Heart right ventricle (tissue), 16 donors: Measurements from ENCODE around the gene DOCK2. TPM values are rescaled to one million over a fixed set of nuclear protein-coding genes. Genes with fewer than 3 reads are reported as not detected.

ENCODE experiments used
- ATAC-seq, 8 donors: fragments of 200-7000 bp; cut with Tn5 transposase; one replicate each; pipeline ENCODE4 v1.9.1; 2020; ENCODE audit warnings: mild to moderate bottlenecking in 8 of 8, moderate library complexity in 8 of 8, moderate number of reproducible peaks in 1 of 8
- DNase-seq, 2 donors: peaks; one replicate each; pipeline ENCODE4 v3.0.0-alpha.2; 2020
- H3K27ac ChIP-seq, 10 donors: fragments of 200-600 bp; sonication (generic) in 2 of 10; one replicate each; pipeline versions ENCODE4 v1.5.0 to v1.8.0; 2020 to 2022; ENCODE audit warnings: mild to moderate bottlenecking in 3 of 10
- H3K27me3 ChIP-seq, 7 donors: fragments of 200-600 bp; one replicate each; pipeline ENCODE4 v1.8.0; 2021 to 2022; ENCODE audit warnings: mild to moderate bottlenecking in 2 of 7
- H3K36me3 ChIP-seq, 9 donors: fragments of 200-600 bp; sonication (generic) in 1 of 9; one replicate each; pipeline versions ENCODE4 v1.5.0 to v1.8.0; 2020 to 2022; ENCODE audit warnings: mild to moderate bottlenecking in 2 of 9
- H3K4me1 ChIP-seq, 9 donors: fragments of 200-600 bp; sonication (generic) in 1 of 9; one replicate each; pipeline versions ENCODE4 v1.5.0 to v1.8.0; 2020 to 2022; ENCODE audit warnings: mild to moderate bottlenecking in 4 of 9
- H3K4me3 ChIP-seq, 10 donors: fragments of 200-600 bp; sonication (generic) in 2 of 10; one replicate each; pipeline versions ENCODE4 v1.5.0 to v1.8.0; 2020 to 2022; ENCODE audit warnings: mild to moderate bottlenecking in 7 of 10, moderate library complexity in 2 of 10
- H3K9me3 ChIP-seq, 11 donors: fragments of 200-600 bp in 10 of 11; sonication (generic) in 2 of 11; one replicate each; pipeline versions ENCODE4 v1.5.0 to v1.8.0; 2013 to 2022; ENCODE audit warnings: mild to moderate bottlenecking in 2 of 11, control low read depth in 1 of 11, moderate library complexity in 1 of 11
- CTCF ChIP-seq, 9 donors: fragments of 200-600 bp; sonication (generic) in 2 of 9; IDR thresholded peaks; one replicate each; pipeline versions ENCODE4 v1.5.0 to v1.8.0; 2021 to 2022; ENCODE audit warnings: antibody characterized with exemption in 9 of 9, mild to moderate bottlenecking in 5 of 9, moderate library complexity in 1 of 9
- WGBS, 2 donors: extraction: QIAGEN DNeasy Blood & Tissue Kit; methylation state at CpG; one replicate each; pipeline ENCODE4 v1.1.7; 2013; ENCODE audit warnings: inconsistent platforms in 1 of 2; 5-methylcytosine and 5-hydroxymethylcytosine counted together
- intact Hi-C, 10 donors: fragments of 100-400 bp; cut with DNase I; formaldehyde crosslinking; loops; one replicate each; pipeline versions ENCODE4 v1.11.1 to v1.14.2; 2022
- polyA plus RNA-seq, 2 donors: library from polyadenylated mRNA; stranded (reverse); fragments of 200-250 nt; gene quantifications; one replicate each; pipeline ENCODE4 v1.2.3, GENCODE V29; 2013
- total RNA-seq, 10 donors: library from RNA; stranded (reverse); fragmentation: NEBNext Ultra II Directional in 3 of 10; extraction: Animal tissue kit (Norgen Biotek cat#: 25700) in 3 of 10; gene quantifications; one replicate each; pipeline versions ENCODE4 v1.2.1 to v1.2.4, GENCODE V29; 2021 to 2023
- donor health status: Arrhythmogenic right ventricular cardiomyopathy.
- donor health status: ischemic (EF 13 %, LVEDD 7.1; RV severe dilation, severe dysfunction).
- donor health status: healthy with polysubstance abuse.
- donor health status: DM: no; HTN: yes; CAD: no.
- donor health status: DM: no; HTN: no; CAD: no.
- donor health status: ischemic (EF 25% LVEDD 6.9; RV normal size, moderate dysfunction).
- donor health status: ischemic (EF 25% LVEDD 5.7; RV mildly dilated, moderate dysfunction).
- donor health status: healthy.
- donor health status: DM: yes; HTN: yes; CAD: no.
- donor health status: Ischemic cardiomyopathy.
- donor health status: ischemic (EF 35%, LVEDD 5.7; RV mildly dilated, moderate dysfunction).
- donor health status: nonischemic (EF 11% LVEDD 7.7; RV severe dilation, severe dysfunction).
- donor health status: DM: yes; HTN: yes; CAD: no.
- donor health status: PGD.
- donor health status: ischemic (EF 29% LVEDD 5.4; RV normal size, mild dysfunction).
- donor health status: nonischemic (EF 23%, LVEDD 6.1; RV moderate dilation, normal function).

The DOCK2 gene
- total and polyA plus RNA-seq, 12 donors, result 1.2 to 24.6 (median 4.2) TPM

DNA sequence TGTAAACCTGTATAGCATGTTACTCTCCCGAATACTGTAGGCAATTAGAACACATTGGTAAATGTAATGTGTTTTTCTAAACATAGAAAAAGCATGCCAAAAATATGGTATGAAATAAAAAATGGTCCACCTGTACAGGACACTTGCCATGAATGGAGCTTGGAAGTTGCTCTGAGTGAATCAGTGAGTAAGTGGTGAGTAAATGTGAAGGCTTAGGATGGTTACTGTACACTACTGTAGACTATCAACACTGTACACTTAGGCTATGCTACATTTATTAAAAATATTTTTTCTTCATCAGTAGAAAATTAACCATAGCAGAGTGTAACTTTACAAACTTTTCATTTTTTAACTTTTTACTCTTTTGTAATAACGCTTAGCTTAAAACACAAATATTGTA lies 301.4 kb downstream of the DOCK2 start:
- Histone ChIP-seq H3K27ac (no peak overlapping the region), H3K4me1 (no peaks in the 10 kb centered on the region), H3K27me3 (peaks cover 0 to 18% (median 0%) of the 10 kb centered on the region in 7 donors), H3K4me3 (no peak overlapping the region), H3K9me3 (no peaks in the 10 kb centered on the region), H3K36me3 (no peaks in the 10 kb centered on the region)
- WGBS, 2 donors, result 95 to 96% methylated on average over 2 of the region's 2 CpGs
- no peak for TF ChIP-seq CTCF (IDR thresholded peaks at IDR 0.05)
- ATAC-seq (no peak), DNase-seq (no peak)
- intact Hi-C loops, result no loop called here

DNA sequence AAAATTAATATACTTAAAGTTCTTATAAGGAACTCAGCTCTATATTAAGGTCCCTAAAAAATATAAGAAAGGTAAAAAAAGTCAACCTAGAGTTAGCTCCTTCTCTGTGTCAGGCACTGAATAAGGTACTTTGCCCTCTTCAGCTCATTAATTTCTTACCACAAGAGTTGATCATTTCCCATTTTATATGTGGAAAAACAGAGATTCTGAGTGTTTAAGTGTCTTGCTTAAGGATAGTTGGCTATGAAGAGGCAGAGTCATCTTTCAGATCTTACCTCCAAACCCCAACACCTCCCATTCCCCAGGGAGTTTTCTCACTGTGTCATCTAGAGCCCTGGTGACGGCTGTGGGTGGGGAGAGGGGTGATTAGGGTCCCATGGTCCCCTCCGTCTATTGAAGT lies 302.7 kb downstream of the DOCK2 start:
- H3K9me3 ChIP-seq, result no peaks in the 10 kb centered on the region
- intact Hi-C loops, result no loop called here
- ATAC-seq, result no peak
- H3K4me1 ChIP-seq, result peaks cover 0 to 3% (median 0%) of the 10 kb centered on the region in 9 donors
- WGBS, 2 donors, result 83 to 84% methylated on average over 2 of the region's 2 CpGs
- H3K36me3 ChIP-seq, result no peaks in the 10 kb centered on the region
- H3K4me3 ChIP-seq, result no peak overlapping the region
- no peak overlapping the region for H3K27ac ChIP-seq
- TF ChIP-seq CTCF (IDR thresholded peaks at IDR 0.05), result no peak
- DNase-seq, result no peak
- H3K27me3 ChIP-seq, result peaks cover 0 to 15% (median 0%) of the 10 kb centered on the region in 7 donors

DNA sequence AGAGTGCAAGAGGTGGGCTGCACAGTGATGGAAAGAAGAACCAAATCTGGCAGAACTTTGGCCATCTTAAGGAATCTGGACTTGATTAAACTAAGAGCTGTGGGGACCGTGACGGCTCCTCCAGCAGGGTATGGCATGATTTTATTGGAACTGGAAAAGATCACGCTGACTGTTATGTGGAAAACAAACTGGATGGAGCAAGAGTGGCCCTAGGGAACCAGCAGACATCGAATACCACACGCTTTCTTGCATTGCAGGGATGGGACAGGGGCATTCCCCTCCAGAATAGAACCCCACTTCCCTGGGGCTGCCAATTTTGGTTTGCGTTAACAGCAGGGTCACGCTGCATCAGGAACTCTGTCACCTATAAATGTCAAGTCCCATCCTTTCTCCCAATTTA lies 304.5 kb downstream of the DOCK2 start:
- no peak for DNase-seq
- H3K27me3 ChIP-seq, result peaks cover 0 to 10% (median 0%) of the 10 kb centered on the region in 7 donors
- H3K9me3 ChIP-seq, result no peaks in the 10 kb centered on the region
- ATAC-seq, result peak in 1 of 8 donors; percentile 23
- H3K27ac ChIP-seq, result no peak overlapping the region
- no peaks in the 10 kb centered on the region for H3K36me3 ChIP-seq
- intact Hi-C loops, result no loop called here
- no peak for TF ChIP-seq CTCF (IDR thresholded peaks at IDR 0.05)
- WGBS, 2 donors, result 89 to 90% methylated on average over 7 of the region's 7 CpGs
- no peak overlapping the region for H3K4me3 ChIP-seq
- H3K4me1 ChIP-seq, result peaks cover 0 to 16% (median 0%) of the 10 kb centered on the region in 9 donors

DNA sequence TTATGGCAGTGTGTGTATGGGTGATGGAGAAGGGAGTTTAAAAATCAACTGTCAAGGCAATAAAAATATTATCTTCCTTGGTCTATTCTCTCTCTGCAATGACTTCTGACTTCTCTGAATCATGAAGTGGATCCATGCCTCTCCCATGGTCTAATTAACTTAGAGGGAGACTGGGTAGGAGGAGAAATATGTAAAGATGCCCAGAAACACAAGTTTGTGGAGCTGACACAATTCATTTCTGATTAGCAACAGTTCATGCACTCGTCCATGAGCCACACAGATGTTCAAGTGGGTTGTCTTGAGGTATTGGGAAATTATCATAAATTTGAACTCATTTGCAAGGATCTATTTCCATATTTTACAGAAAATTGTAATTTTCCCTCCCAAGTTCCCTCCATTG lies 305.1 kb downstream of the DOCK2 start:
- WGBS, 2 donors, result 75 to 92% methylated on average over 1 of the region's 1 CpG
- ATAC-seq, result no peak
- no peak for DNase-seq

More for the DNA sequence above, 305.1 kb downstream of the DOCK2 start:
- intact Hi-C loops, result no loop called here
- Histone ChIP-seq H3K27ac (no peak overlapping the region), H3K4me3 (no peak overlapping the region), H3K4me1 (peaks cover 0 to 16% (median 0%) of the 10 kb centered on the region in 9 donors), H3K36me3 (peaks cover 0 to under 1% (median 0%) of the 10 kb centered on the region in 9 donors), H3K27me3 (peaks cover 0 to 10% (median 0%) of the 10 kb centered on the region in 7 donors), H3K9me3 (no peaks in the 10 kb centered on the region)
- TF ChIP-seq CTCF (IDR thresholded peaks at IDR 0.05), result no peak
